ENCODE data around the gene HNRNPK.

- TF ChIP-seq, protein P1, sequence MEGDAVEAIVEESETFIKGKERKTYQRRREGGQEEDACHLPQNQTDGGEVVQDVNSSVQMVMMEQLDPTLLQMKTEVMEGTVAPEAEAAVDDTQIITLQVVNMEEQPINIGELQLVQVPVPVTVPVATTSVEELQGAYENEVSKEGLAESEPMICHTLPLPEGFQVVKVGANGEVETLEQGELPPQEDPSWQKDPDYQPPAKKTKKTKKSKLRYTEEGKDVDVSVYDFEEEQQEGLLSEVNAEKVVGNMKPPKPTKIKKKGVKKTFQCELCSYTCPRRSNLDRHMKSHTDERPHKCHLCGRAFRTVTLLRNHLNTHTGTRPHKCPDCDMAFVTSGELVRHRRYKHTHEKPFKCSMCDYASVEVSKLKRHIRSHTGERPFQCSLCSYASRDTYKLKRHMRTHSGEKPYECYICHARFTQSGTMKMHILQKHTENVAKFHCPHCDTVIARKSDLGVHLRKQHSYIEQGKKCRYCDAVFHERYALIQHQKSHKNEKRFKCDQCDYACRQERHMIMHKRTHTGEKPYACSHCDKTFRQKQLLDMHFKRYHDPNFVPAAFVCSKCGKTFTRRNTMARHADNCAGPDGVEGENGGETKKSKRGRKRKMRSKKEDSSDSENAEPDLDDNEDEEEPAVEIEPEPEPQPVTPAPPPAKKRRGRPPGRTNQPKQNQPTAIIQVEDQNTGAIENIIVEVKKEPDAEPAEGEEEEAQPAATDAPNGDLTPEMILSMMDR (conservative IDR thresholded peaks at IDR 0.05 in 1 of 2, IDR thresholded peaks at IDR 0.05 in 1 of 2; ENCODE audit: low read depth in 1 of 2, low read length in 2 of 2) = no peak
- TF ChIP-seq EZH2 (IDR thresholded peaks at IDR 0.05; ENCODE audit: low read length, missing control alignments) = no peak
Observed at GRCh38 chr9:83969602-83970001, 10.4 kb downstream of the HNRNPK start.
